K562 treated with DMSO at 1 percent for 24 hours (cell line): ENCODE results near the gene RBP3. TPM values are rescaled to one million over a fixed set of nuclear protein-coding genes. Genes with fewer than 3 reads are reported as not detected.

Experiments used
- total RNA-seq: library from RNA; unstranded; fragments of 300-600 nt; gene quantifications from 2 replicates; pipeline ENCODE4 v1.2.3, GENCODE V29; 2022; ENCODE audit warnings: low read depth; ENCODE audit not compliant: insufficient read depth

RBP3 gene
- not detected in 2 replicates for total RNA-seq

GRCh38 chr10:47348138-47348651 lies at the start of gene RBP3:
TSS of gene RBP3 (plus strand) at chr10:47348363. CDS start at chr10:47348485, 122 bp downstream.

GRCh38 chr10:47299611-47300428 lies 48.3 kb upstream of the RBP3 start, which contains the start of gene GDF10:
TSS of gene GDF10 (plus strand) at chr10:47300197. CDS start at chr10:47300652, 455 bp downstream.

GRCh38 chr10:47322300-47323061 lies 25.7 kb upstream of the RBP3 start, which contains the start of gene GDF2:
TSS of gene GDF2 (plus strand) at chr10:47322454. CDS start at chr10:47322669, 215 bp downstream.

GRCh38 chr10:47384148-47384921 lies 36.2 kb downstream of the RBP3 start, which contains the start of gene ZNF488:
TSS of gene ZNF488 (minus strand) at chr10:47384293. CDS start at chr10:47368829, 15,464 bp downstream.

Other genes with a start within 250 kb of the RBP3 start
- gene GDF10, start 48.2 kb upstream of the RBP3 start, total RNA-seq, result not detected in 2 replicates
- 2.0 and 2.8 TPM in 2 replicates for gene GDF2, start 25.9 kb upstream of the RBP3 start, total RNA-seq
- not detected in 2 replicates for gene ZNF488, start 35.9 kb downstream of the RBP3 start, total RNA-seq
- gene ANXA8, start 135.8 kb downstream of the RBP3 start, total RNA-seq, result not detected in 2 replicates
- gene FAM25G, start 143.3 kb downstream of the RBP3 start, total RNA-seq, result not detected in 2 replicates
- 3.8 and 4.4 TPM in 2 replicates for gene AGAP9, start 175.3 kb downstream of the RBP3 start, total RNA-seq